Measurements from ENCODE around the gene SVIP.

GRCh38 chr11:22780952-22781593 lies 48.5 kb downstream of the SVIP start:
- TF ChIP-seq CTCF (IDR thresholded peaks at IDR 0.05) (no peak), POLR2A (IDR thresholded peaks at IDR 0.05) (no peak)

Measured in heart left ventricle (tissue), 13 donors.